Activated CD8-positive, alpha-beta memory T cell treated with anti-CD3 and anti-CD28 coated beads, Interleukin-2, amount 50 U/mL, for 1 hour (primary cell): ENCODE measurements around the gene KIFC1.
"Not testable (repeated sequence)": the region's sequence is repeated elsewhere in the genome, so short reads cannot be mapped to it uniquely, and the experiment has no call there.

Experiments used
- DNase-seq: peaks from one replicate; pipeline ENCODE4 v3.0.0-alpha.2; 2020; ENCODE audit errors: extremely low read depth

KIFC1 gene, protein sequence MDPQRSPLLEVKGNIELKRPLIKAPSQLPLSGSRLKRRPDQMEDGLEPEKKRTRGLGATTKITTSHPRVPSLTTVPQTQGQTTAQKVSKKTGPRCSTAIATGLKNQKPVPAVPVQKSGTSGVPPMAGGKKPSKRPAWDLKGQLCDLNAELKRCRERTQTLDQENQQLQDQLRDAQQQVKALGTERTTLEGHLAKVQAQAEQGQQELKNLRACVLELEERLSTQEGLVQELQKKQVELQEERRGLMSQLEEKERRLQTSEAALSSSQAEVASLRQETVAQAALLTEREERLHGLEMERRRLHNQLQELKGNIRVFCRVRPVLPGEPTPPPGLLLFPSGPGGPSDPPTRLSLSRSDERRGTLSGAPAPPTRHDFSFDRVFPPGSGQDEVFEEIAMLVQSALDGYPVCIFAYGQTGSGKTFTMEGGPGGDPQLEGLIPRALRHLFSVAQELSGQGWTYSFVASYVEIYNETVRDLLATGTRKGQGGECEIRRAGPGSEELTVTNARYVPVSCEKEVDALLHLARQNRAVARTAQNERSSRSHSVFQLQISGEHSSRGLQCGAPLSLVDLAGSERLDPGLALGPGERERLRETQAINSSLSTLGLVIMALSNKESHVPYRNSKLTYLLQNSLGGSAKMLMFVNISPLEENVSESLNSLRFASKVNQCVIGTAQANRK

DNA sequence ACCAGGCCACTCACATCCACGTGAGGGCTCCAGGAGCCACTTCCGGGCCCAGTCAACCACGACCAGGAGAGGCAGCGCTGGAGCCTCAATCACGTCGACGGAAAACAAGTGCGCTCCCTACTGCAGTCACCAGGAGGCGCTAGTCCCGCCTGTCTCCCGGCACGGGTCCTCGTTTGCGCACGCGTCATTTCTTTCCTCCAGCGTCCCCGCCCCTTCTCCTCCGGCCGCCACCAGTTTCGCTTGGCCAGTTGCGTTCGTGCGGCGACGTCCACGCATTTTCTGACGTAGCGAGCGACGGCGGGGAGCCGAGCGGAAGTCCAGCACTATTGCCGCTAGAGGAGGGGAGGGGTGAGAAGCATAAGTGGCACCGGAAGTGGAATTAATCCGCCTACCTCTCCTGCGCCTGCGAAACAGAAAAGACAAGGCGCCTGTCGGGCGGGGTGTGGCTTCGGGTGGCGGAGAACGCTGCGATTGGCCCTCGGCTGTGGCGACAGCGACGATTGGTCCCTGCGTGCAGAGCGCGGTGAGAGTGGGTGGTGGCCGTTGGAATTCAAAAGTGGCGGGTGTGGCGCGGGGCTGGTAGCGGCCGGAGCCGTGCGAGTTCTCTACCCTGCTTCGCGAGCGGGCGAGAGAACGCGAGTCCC, at the start of gene KIFC1:
TSS of gene KIFC1 (plus strand) at position 546 of the 644 bp plus-strand sequence. CDS start 163 bp downstream, outside the sequence.
- peak; percentile 99 for DNase-seq

DNA sequence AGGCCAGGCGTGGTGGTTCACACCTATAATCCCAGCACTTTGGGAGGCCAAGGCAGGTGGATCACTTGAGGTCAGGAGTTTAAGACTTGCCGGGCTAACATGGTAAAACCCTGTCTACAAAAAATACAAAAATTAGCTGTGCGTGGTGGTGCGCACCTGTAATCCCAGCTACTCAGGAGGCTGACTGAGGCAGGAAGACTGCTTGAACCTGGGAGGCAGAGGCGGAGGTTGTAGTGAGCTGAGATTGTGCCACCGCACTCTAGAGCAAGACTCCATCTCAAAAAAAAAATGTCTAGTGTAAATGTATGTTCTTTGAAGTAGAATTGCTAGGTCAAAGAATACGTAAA, 48.0 kb upstream of the KIFC1 start:
- DNase-seq: not testable (repeated sequence)

DNA sequence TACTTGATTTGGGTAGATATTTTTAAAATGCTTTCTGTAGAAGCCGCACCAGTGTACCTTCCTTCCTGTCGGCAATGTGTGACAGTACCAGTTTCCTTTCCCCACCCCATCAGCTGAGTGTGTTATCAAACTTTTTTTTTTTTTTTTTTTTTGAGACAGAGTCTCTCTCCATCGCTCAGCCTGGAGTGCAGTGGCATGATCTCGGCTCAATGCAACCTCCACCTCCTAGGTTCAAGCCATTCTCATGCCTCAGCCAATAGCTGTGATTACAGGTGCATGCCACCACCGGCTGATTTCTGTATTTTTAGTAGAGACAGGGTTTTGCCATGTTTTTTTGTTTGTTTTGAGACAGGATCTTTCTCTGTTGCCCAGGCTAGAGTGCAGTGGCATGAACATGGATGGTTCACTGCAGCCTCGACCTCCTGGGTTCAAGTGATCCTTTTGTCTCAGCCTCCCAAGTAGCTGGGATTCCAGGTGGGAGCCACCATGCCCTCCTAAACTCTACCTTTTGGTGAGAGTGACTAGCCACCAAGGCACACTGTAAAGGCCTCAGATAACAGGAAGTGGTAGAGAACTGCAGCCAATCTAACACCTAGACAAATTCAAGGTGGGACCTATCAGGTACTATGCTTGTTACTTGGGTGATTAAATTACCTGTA, 47.5 kb upstream of the KIFC1 start:
- peak; percentile 71 for DNase-seq

DNA sequence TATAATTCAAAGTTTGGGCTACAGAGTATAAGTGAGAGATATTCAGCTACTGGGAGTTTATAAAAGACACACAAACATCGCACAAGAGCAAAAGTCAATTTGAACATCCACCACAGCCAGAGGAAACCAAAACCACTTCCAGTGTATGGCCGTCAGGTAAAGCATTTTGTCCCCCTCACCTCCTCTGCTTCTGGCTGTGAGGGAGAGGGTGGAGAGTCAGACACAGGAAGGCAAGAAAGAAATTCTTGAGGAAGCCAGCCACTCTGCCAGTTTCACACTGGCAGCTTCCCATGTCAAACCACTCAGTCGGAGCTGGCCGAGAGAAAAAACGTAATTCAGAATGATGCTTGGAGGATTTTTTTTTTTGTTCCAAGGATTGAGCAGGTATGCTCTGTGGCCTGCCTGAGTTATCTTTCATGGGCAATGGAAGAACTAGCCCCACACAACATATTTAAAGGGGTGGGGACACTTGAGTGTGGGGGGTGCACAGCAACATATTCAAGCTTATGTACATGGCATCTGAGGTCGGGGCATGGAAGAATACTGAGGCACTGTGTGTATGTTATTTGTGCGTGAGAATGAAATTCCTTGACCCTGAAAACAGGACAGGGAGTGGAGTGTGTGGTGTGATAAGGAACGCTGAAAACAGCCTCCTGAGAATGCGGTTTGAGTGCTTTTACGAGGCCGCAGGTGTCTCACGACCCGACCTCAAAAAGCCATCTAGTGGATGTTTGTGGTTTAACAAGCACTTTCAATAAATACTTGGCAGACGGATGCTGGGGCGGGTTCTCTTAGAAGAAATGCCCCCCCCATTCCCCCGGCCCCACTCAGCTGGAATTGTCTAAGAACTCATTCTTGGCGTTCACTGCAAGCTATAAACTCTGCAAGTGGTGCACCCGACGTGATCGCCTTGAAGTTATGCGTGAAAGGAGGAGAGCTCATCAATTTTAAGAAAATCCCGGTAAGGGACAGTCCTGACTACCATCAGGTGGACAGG, 46.6 kb upstream of the KIFC1 start:
- peak; percentile 54 for DNase-seq

DNA sequence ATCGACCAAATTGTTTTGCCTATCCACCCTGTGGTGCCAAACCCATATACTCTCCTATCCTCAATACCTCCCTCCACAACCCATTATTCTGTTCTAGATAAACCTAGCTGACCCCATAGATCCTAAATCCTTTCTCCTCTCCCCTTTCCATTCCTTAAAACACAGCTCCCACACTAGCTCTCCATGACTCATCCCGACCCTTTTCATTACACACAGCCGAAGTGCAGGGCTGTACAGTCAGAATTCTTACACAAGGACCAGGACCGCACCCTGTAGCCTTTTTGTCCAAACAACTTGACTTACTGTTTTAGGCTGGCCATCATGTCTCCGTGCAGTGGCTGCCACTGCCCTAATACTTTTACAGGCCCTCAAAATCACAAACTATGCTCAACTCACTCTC, 44.7 kb upstream of the KIFC1 start:
- not testable (repeated sequence) for DNase-seq

DNA sequence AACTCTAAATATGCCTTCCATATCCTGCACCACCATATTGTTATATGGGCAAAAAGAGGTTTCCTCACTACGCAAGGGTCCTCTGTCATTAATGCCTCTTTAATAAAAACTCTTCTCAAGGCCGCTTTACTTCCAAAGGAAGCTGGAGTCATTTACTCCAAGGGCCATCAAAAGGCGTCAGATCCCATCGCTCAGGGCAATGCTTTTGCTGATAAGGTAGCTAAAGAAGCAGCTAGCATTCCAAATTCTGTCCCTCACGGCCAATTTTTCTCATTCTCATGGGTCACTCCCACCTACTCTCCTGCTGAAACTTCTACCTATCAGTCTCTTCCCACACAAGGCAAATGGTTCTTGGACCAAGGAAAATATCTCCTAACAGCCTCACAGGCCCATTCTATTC, 43.8 kb upstream of the KIFC1 start:
- no peak for DNase-seq

DNA sequence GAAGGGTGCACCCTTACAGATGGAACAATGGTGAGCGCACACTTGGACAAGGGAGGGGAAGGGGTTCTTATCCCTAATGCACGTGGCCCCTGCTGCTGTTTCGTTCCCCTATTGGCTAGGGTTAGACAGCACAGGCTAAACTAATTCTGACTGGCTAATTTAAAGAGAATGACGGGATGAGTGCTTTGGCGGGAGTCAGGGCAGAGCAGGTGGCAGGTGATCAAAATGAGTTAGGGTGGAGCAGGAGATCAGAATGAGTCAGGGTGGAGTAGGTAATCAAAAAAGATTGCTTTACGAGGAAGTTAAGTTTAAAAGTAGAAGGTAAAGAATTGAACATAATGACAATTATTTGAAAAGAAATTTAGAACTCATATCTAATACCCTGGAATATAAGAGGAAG, 35.8 kb upstream of the KIFC1 start:
- not testable (repeated sequence) for DNase-seq

DNA sequence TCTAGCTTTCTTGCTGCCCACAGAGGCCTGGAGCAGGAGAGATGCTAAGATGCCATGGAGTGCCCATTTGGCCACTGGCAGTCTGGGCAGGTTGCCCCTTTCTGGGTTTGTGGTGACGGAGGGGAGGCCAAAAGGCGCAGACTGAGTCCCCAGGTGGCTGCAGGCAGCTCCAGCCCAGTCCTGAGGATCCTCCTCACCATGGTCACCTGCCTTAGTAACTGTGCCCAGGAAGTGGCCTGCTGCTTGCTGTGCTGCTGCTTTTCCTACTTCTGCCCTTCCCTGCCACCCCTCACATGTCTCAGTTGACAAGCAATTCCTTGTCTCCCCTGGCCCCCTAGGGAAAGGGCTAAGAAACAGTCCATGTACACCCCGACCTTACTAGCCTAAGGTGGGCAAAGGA, 35.3 kb upstream of the KIFC1 start:
- no peak for DNase-seq

DNA sequence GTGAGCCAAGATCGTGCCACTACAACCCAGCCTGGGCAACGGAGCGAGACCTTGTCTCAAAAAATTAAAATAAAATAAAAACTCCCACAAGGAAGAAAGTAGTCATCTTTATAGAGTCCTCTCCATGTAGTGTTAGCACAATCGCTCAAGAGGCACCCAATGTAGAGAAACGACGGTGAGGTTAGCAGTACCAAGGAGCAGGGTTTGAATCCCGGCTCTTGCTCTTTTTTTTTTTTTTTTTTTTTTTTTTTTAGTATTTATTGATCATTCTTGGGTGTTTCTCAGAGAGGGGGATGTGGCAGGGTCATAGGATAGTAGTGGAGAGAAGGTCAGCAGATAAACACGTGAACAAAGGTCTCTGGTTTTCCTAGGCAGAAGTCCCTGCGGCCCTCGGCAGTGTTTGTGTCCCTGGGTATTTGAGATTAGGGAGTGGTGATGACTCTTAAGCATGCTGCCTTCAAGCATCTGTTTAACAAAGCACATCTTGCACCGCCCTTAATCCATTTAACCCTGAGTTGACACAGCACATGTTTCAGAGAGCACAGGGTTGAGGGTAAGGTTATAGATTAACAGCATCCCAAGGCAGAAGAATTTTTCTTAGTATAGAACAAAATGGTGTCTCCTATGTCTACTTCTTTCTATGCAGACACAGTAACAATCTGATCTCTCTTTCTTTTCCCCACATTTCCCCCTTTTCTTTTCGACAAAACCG, 34.3 kb upstream of the KIFC1 start:
- not testable (repeated sequence) for DNase-seq

DNA sequence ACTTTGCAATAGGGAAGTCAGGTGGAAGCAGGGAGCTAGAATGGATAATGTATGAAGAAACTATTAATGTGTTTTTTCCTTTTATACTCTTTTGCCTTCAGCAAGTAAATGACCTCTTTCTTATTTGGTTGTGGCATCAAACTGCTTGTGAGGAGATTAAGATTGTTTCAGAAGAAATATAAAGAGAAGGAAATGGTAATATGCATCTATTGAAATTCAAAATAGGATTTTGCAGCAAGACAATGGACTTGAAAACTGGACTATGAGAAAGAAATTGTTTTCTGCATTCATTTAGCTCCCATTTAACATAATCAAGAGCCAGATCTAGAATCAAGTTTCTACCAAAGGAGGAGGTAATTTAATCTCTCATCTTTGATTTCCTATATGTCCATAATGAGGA, 32.3 kb upstream of the KIFC1 start:
- DNase-seq: no peak

DNA sequence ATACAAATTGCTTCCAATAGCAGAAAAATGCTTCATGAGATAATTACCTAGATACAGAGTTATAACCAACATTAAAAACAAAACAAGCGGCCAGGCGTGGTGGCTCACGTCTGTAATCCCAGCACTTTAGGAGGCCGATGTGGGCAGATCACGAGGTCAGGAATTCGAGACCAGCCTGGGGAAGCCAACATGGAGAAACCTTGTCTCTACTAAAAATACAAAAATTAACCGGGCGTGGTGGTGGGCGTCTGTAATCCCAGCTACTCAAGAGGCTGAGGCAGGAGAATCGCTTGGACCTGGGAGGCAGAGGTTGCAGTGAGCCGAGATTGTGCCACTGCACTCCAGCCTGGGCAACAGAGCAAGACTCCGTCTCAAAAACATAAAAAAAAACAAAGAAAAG, 28.1 kb upstream of the KIFC1 start:
- not testable (repeated sequence) for DNase-seq

DNA sequence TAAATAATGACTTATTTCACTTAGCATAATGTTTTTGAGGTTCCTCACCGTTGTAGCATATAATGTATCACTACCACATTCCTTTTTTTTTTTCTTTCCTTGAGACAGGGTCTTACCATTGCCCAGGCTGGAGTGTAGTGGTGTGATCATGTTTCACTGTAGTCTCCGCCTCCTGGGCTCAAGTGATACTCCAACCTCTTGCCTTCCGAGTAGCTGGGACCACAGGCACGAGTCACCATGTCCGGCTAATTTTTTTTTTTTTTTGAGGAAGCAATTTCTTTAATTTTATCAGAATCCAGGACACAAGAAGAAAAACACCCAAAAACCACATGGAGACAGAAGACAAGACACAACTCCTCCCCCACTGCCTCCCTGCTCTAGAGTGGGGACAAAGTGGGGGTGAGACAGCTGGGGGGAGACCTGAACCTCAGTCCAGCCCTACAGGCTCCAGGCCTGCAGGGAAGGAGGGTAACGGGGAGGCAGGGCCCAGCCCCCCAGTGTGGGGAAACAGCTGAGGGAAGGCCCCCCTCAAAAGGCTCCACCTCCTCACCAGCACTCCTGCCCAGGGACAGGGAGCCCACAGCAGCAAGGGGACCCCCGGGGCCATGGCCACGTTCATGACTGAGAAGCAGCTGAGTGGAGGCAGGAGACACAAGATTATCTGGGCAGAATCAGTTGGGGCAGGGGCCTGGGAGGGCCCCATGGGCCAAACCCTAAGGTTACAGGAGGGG, 27.0 kb upstream of the KIFC1 start:
- not testable (repeated sequence) for DNase-seq

DNA sequence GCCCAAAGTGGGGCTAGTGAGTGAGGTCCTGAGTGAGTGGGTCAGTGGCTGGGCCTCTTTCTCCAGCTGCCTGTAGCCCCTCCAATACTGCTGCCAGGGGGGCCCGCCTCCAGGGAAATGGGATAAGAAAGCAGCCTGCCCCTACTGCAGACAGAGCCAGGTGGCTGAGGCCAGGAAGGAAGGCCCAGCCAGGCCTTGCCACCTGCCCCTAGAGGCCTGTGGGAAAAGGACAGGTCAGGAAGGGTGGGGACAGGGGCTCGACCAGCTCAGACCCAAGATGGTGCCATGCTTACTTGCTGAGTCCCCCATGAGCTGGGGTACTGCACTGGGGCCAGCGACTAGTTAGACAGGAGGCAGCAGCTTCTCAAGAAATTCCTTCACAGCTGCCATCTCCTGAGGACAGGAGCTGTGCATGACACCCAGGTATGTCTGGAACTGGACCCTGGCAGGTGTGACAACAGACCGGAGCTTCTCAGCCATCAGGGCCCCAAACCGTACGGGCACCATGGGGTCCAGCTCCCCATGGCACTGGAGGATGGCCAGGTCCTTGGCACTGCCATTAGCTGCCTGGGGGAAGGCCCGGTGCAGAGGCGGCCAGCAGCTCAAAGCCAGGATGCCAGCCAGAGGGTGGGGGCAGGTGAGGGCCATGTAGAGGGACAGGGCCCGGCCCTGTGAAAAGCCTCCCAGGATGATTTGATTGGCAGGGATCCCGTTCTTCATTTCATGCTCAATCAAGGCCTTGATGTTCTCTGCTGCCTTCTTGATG, 26.2 kb upstream of the KIFC1 start:
- DNase-seq: not testable (repeated sequence)

DNA sequence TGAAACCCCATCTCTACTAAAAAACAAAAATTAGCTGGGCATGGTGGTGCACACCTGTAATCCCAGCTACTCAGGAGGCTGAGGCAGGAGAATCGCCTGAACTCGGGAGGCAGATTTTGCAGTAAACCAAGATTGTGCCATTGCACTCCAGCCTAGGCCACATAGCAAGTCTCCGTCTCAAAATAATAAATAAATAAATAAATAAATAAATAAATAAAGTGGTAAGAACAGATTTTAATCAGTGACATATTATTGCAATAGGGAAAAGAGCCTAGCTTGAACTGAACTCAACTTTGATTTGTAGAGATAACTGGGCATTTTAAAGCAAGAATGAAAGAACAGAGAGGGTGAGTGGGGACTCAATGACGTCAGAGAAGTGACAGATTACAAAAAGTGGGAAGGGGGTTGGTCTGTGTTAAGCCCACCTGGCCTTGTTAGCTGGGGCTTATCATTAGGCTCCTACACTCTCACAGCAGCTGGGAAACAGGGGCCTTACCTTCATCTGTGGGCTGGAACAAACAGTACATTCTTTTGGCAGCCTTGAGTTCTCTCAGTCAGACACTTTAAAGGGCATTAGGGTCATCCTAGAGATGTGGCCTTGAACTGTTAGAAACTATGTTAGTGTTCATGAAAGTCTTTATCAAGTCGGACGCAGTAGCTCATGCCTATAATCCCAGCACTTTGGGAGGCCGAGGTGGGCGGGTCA, 24.5 kb upstream of the KIFC1 start:
- no peak for DNase-seq

DNA sequence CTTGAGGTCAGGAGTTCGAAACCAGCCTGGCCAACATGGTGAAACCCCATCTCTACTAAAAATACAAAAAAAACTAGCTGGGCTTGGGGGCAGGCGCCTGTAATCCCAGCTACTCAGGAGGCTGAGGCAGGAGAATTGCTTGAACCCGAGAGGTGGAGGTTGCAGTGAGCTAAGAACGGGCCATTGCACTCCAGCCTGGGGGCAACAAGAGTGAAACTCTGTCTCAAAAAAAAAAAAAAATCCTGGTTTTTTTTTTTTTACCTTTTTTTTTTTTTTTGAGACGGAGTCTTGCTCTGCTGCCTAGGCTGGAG, 24.0 kb upstream of the KIFC1 start:
- not testable (repeated sequence) for DNase-seq

DNA sequence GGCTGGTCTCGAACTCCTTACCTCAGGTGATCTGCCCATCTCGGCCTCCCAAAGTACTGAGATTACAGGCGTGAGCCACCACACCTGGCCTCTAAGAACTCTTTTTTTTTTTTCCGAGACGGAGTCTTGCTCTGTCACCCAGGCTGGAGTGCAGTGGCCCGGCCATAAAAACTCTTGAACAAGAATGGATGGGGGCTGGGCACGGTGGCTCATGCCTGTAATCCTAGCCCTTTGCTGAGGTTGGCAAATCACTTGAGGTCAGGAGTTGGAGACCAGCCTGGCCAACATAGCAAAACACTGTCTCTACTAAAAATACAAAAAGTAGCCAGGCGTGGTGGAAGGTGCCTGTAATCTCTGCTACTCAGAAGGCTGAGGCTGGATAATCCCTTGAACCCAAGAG, 19.7 kb upstream of the KIFC1 start:
- not testable (repeated sequence) for DNase-seq

DNA sequence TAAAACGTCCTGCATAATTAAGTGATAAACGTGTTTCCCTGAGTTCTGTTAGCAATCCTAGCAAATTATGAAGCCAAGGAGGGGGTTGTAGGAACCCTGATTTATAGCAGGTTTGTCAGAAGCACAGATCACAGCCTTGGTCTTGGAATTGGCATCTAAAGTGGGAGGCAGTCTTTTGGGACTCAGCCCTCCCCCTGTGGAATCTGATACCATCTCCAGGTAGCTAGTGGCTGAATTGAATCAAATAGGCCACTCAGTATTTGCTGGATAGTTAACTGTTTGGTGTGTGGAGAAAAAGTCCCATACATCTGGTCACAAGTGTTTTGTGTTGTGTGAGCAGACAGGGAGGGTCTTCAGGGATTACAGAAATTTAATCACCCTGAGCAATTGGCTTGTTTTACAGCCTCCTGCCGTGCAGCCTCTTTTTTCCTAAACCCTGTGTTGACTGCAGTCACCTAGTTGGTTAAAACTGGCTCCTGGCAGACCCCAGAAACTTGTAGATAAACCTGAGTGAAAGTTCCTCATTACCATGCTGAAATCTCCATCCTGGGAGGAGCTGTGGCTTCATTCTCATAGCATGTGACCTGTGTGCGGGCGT, 19.0 kb upstream of the KIFC1 start:
- DNase-seq: no peak
